ENCODE results near the gene UNC45A.

DNA sequence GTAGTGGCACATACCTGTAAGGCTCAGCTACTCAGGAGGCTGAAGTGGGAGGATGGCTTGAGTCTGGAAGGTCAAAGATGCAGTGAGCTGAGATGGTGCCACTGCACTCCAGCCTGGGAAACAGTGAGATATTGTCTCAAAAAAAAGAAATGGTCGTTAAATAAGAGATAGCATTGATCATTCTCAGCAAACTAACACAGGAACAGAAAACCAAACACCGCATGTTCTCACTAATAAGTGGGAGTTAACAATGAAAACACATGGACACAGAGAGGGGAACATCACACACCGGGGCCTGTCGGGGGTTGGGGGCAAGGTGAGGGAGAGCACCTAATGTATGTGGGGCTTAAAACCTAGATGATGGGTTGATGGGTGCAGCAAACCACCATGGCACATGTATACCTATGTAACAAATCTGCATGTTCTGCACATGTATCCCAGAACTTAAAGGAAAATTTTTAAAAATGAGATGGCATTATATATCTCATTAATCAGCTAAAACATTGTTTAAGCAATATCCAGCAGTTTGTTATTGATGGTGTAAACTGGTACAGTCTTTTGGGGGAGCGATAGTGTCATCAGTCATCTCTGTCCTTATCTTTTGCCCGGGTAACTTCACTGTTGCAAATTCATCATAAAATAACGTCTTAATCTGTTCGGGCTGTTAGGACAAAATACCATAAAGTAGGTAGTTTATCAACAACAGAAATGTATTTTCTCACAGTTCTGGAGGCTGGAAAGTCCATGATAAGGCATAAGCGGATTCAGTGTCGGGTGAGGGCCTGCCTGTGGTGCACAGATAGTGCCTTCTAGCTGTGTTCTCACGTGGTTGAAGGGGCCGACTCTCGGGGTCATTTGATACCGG, 33.7 kb upstream of the UNC45A start:
- TF ChIP-seq, protein P1, sequence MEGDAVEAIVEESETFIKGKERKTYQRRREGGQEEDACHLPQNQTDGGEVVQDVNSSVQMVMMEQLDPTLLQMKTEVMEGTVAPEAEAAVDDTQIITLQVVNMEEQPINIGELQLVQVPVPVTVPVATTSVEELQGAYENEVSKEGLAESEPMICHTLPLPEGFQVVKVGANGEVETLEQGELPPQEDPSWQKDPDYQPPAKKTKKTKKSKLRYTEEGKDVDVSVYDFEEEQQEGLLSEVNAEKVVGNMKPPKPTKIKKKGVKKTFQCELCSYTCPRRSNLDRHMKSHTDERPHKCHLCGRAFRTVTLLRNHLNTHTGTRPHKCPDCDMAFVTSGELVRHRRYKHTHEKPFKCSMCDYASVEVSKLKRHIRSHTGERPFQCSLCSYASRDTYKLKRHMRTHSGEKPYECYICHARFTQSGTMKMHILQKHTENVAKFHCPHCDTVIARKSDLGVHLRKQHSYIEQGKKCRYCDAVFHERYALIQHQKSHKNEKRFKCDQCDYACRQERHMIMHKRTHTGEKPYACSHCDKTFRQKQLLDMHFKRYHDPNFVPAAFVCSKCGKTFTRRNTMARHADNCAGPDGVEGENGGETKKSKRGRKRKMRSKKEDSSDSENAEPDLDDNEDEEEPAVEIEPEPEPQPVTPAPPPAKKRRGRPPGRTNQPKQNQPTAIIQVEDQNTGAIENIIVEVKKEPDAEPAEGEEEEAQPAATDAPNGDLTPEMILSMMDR (IDR thresholded peaks at IDR 0.05) = no peak
- no peak for TF ChIP-seq POLR2A (IDR thresholded peaks at IDR 0.05)
